Fibroblast of peridontal ligament (primary cell): ENCODE data around the gene NCOA1.
A peak's percentile ranks its signal among the peaks of the same experiment; 100 is the strongest.
"Not testable (repeated sequence)": the region's sequence is repeated elsewhere in the genome, so short reads cannot be mapped to it uniquely, and the experiment has no call there.

Experiments used
- DNase-seq: peaks from one replicate; pipeline ENCODE4 v3.0.0-alpha.2; 2010; ENCODE audit errors: extremely low read depth

NCOA1 gene

GRCh38 chr2:24576146-24576545 is 85.1 kb downstream of the NCOA1 start:
- DNase-seq = no peak

- no peak for DNase-seq
Measured at GRCh38 chr2:24576617-24577016, 85.6 kb downstream of the NCOA1 start.

DNA sequence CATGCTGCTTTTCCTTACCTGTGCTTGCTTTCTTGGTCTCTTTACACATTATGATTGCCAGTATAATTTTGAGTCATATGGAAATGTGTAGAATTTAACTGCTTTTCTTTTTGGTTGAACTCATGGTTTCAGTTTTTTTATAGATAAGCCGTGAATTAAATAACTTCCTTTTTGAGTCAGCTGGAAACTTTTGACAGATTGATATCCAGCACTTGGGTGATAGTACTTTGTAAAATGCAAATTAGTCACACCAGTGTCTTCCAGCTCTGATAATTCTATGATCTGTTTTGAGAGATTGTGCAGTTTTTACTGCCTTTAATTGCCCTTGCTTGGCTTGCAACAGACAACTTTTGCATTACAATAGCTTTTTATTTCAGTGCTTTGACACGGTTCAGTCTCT is 86.4 kb downstream of the NCOA1 start:
- DNase-seq = no peak

GRCh38 chr2:24579053-24579803 is 88.2 kb downstream of the NCOA1 start:
- DNase-seq = no peak

GRCh38 chr2:24580561-24580960 is 89.5 kb downstream of the NCOA1 start:
- DNase-seq = no peak

- DNase-seq = not testable (repeated sequence)
Measured at GRCh38 chr2:24581971-24582370, 90.9 kb downstream of the NCOA1 start.

DNA sequence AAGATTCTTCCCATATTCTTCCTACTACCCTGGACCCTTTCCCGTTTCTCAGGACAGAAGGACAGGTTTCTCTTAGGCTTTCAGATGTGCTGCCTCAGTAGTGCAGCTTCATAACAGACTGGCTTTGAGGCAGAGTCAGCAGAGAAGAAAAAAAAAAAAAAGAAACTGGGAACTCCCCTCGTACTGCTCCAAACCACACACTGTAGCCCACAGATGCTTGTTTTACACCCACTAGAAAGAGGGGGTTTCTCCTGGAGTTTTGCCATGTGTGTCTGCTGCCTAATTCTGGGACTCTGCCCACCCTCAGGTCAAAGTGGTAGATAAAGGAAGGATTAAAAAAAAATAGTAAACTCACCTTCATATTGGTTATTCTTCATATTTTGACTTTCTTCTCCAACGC is 95.9 kb downstream of the NCOA1 start:
- DNase-seq = no peak

DNA sequence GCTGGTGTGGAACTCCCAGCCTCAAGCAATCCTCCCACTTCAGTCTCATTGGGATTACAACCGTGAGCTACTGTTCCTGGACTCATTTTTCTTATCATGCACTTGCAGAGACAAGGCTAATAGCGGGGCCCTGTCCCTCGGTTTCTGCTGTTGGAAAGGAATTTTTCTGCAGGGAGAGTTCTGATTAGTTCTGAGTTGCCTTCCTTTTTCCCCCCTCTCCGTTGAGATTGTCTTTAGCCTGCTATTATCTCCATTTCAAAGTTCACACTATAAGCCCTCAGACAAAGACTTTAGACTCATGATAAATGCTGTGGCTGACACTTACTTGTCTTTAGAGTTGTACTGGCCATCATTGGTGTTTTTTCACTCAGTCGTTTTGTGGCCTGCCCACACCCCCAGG is 97.2 kb downstream of the NCOA1 start:
- no peak for DNase-seq

GRCh38 chr2:24592441-24593100 is 101.5 kb downstream of the NCOA1 start:
- DNase-seq = no peak

DNA sequence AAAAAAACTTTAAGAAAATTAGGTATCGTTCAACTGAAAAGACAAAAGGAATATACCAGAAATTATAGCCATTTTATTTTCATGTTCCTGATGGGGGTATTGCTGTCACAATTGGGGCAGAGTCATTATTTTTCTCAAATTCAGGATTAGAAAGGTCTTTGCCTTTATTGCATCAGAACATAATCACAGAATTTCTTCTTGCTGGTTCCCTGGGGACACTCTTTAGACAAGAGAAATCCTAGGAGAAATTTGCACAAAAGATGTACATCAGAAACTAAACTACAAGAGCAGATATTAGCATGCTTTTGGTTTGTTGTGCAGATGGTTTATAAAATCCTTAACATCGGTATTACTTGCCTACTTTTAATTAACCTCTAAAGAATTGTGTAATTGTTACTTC is 103.2 kb downstream of the NCOA1 start:
- DNase-seq = peak; percentile 18

- DNase-seq = no peak
Measured at GRCh38 chr2:24597181-24597870, 106.3 kb downstream of the NCOA1 start.

- DNase-seq = not testable (repeated sequence)
Measured at GRCh38 chr2:24600140-24600539, 109.1 kb downstream of the NCOA1 start.

GRCh38 chr2:24611631-24612030 is 120.6 kb downstream of the NCOA1 start:
- DNase-seq = no peak

DNA sequence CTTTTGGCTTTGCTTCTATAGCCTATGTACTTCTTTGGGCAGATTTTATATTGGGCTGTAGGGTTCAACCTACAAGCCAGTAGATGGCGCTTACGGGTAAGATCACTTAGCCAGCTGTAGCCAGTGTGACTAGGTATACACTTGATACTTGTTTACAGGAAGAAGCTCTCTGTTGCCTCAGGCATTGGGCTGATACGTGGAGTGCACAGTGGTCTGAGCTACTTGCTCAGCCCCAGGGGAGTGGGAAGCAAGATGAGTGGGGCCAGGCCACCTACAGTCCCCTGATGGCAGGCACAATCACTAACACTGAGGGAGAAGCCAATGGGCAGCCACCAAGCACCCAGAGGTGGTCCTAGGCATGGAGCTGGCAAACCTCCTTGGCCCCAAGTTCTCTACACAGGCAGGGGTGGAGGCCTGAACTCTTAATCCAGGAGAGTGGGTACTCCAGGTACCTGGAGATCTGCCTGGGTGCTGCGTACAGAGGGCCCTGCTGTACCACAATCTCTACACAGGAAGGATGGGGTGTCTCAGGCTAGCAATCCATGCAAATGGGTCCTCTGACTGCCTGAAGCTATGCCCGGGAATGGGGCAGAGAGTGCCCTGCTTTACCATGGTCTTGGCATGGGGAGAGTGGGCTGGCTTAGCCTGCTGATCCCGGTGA is 122.2 kb downstream of the NCOA1 start:
- peak; percentile 58 for DNase-seq

GRCh38 chr2:24616616-24617015 is 125.6 kb downstream of the NCOA1 start:
- DNase-seq = no peak

DNA sequence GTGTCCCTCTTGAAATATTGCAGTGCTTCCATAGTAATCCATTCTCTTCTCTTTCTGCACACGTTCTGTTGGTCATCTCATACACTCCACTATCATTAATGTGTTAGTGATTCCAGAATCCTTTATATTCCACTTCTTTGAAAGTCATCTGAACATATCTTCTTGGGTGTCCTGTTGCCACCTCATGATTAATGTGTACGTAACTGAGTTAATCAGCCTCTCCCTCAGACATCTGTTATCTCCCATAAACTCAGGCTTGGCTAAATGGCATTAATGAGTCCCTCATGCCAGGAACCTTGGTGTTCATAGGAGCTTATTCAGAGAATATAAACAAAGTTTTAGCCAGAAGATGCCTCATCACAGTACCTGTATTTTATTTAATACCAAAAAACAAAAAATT is 126.4 kb downstream of the NCOA1 start:
- no peak for DNase-seq

GRCh38 chr2:24618144-24618543 is 127.1 kb downstream of the NCOA1 start:
- no peak for DNase-seq

DNA sequence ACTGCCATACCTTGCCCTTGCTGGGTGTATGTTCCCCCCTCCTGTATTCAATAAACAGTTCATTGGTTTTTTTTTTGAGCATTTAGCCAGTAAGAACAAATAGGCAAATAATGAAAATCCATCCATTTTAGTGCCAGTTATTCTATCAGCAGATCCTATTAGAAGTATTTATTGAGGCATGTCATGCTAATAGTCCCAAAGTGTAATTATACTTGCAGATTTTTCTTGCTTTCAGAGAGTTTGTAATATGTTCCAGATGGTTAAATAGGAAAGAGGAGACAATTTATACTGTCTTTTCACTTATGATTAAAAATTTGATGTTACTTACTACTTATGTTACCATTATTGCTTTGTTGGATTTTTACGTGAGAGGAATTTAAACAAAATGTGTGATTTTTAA is 127.6 kb downstream of the NCOA1 start:
- DNase-seq = no peak

DNA sequence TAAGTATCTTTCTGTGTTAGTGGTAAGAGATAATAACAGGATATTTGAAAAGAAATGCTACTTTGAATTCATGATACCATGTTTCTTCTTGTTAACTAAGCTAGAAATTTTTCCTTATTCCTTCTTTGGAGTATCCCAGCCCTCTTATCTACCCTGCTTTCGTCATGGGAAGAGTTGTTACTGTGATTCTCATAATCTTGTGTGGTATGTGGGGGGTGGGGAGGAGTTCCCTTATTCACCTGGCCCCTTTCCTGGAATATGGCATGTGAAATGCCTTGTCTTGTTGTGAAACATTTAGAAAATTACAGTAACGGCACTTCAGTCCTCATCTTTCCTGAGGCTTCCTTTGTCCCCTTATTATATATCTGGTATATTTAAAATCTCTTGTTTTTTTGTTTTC is 129.9 kb downstream of the NCOA1 start:
- no peak for DNase-seq

DNA sequence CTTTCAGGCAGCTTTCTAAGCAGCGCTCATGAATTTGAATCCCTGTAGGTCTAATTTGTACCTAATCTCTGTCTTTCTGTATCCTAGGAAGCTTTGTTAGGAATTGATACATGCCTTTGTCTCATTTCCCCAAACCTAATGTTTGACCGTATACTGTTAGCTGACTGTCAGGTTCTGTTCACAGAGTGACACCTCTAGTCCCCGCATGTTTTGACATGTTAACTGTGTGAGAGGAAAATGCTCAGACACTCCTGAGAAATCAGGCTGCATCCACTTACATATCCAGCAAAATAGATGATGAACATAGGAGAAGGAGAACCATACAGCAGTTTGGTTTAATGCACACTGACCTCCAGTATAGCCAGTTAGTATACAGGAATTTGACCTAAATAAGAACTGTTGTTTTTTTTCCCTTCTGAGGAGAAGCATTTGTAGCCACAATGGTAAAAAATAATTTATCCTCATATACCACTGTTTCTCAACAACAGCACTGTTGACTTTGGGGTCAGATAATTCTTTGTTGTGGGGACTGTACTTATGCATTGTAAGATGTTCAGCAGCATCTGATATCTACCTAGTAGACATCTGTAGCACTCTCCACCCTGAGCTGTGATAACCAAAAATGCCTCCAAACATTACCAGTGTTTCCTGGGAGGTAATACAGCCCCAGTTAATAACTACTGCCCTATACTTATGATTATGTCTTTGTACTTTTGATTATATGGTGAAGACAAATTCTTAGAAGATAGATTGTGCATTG is 130.9 kb downstream of the NCOA1 start:
- no peak for DNase-seq

- DNase-seq = no peak
Measured at GRCh38 chr2:24623535-24623934, 132.5 kb downstream of the NCOA1 start.

- no peak for DNase-seq
Measured at GRCh38 chr2:24625728-24626127, 134.7 kb downstream of the NCOA1 start.
